ENCODE data around the gene ALS2. TPM values are rescaled to one million over a fixed set of nuclear protein-coding genes. Genes with fewer than 3 reads are reported as not detected.
A peak's percentile ranks its signal among the peaks of the same experiment; 100 is the strongest.

The ALS2 gene
- 24.4 TPM for total RNA-seq
- 7.1 TPM for polyA plus RNA-seq (ENCODE audit: insufficient read depth, low read depth, low replicate concordance)
- long read RNA-seq, donor 1, full-length matches to known transcripts: 2 of 2 reads
- long read RNA-seq, donor 1, partial matches to known transcripts: 0 of 2 reads
- long read RNA-seq, donor 1, other reads (novel, unspliced or antisense): 0 of 2 reads
- long read RNA-seq, donor 2, full-length matches to known transcripts: 3 of 3 reads
- long read RNA-seq, donor 2, partial matches to known transcripts: 0 of 3 reads
- long read RNA-seq, donor 2, other reads (novel, unspliced or antisense): 0 of 3 reads
- long read RNA-seq, donor 3, partial matches to known transcripts: 0 of 3 reads
- long read RNA-seq, donor 3, other reads (novel, unspliced or antisense): 0 of 3 reads
- long read RNA-seq, donor 4, partial matches to known transcripts: 0 of 3 reads
- long read RNA-seq, donor 4, other reads (novel, unspliced or antisense): 0 of 3 reads
- long read RNA-seq, donor 5: 0 reads
- long read RNA-seq, donor 6: 0 reads
- long read RNA-seq, donor 7, transcript ALS2-206 (4 exons, 2,677 nt): major isoform, 7 of 13 reads
- long read RNA-seq, donor 7, partial matches to known transcripts: 1 of 13 reads
- long read RNA-seq, donor 7, other reads (novel, unspliced or antisense): 5 of 13 reads
- long read RNA-seq, donor 8, partial matches to known transcripts: 0 of 4 reads
- long read RNA-seq, donor 8, other reads (novel, unspliced or antisense): 0 of 4 reads
- long read RNA-seq, donor 9, partial matches to known transcripts: 0 of 2 reads
- long read RNA-seq, donor 9, other reads (novel, unspliced or antisense): 0 of 2 reads
- long read RNA-seq, donor 10, partial matches to known transcripts: 0 of 3 reads
- long read RNA-seq, donor 10, other reads (novel, unspliced or antisense): 0 of 3 reads

- Histone ChIP-seq H3K36me3 (ENCODE audit: control insufficient read depth in 2 of 3, insufficient read depth in 3 of 3, low read length in 3 of 3) (no peaks in the 10 kb centered on the region), H3K27ac (ENCODE audit: low read depth in 2 of 2, low read length in 2 of 2) (peak within 1 kb of the TSS; percentile 77 to 86), H3K9me3 (ENCODE audit: control insufficient read depth in 2 of 3, insufficient read depth in 1 of 3, low read length in 3 of 3) (no peaks in the 10 kb centered on the region), H3K4me1 (ENCODE audit: control insufficient read depth in 2 of 3, insufficient read depth in 2 of 3, low read depth in 1 of 3, low read length in 3 of 3) (peaks cover 0 to 7% (median 3%) of the 10 kb centered on the region in 3 donors), H3K27me3 (ENCODE audit: control insufficient read depth, insufficient read depth, low read length) (no peaks in the 10 kb centered on the region), H3K9ac (ENCODE audit: low read length in 3 of 3) (peak within 1 kb of the TSS; percentile 74 to 90 (median 89)), H3K4me3 (ENCODE audit: low read length in 3 of 3) (peak within 1 kb of the TSS; percentile 80 to 99 (median 89))
- TF ChIP-seq, protein P1, sequence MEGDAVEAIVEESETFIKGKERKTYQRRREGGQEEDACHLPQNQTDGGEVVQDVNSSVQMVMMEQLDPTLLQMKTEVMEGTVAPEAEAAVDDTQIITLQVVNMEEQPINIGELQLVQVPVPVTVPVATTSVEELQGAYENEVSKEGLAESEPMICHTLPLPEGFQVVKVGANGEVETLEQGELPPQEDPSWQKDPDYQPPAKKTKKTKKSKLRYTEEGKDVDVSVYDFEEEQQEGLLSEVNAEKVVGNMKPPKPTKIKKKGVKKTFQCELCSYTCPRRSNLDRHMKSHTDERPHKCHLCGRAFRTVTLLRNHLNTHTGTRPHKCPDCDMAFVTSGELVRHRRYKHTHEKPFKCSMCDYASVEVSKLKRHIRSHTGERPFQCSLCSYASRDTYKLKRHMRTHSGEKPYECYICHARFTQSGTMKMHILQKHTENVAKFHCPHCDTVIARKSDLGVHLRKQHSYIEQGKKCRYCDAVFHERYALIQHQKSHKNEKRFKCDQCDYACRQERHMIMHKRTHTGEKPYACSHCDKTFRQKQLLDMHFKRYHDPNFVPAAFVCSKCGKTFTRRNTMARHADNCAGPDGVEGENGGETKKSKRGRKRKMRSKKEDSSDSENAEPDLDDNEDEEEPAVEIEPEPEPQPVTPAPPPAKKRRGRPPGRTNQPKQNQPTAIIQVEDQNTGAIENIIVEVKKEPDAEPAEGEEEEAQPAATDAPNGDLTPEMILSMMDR (IDR thresholded peaks at IDR 0.05; ENCODE audit: borderline replicate concordance, extremely low read depth, insufficient read depth): no peak
- peak; percentile 98 to 100 (median 99) for DNase-seq
- FAIRE-seq: peak; percentile 73
- intact Hi-C loops (cut with DNase I): no loop called here
Observed at GRCh38 chr2:201780674-201781493, at the start of gene ALS2. Gene ALS2, minus strand, starts transcription at chr2:201780933. Its CDS starts 12,048 bp downstream, at chr2:201768885.

DNA sequence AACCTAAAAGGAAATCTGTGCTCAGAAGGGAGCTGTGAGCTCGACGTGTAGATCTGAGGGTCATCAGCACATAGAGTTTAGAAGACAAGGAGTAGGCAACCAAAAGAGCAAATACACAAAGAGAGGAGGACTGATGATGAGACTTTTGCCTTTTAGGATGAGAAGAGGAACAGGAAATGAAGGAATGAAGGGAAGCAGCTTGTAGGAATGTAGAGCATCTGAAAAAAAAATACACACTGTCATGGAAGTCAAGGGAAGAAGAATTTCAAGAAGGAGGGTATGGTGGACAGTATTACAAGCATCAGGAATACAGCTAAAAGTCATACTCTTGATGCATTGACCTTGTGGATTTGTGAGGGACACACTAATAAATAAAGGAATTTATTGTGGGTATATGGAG, 47.5 kb upstream of the ALS2 start:
- Histone ChIP-seq H3K36me3 (ENCODE audit: control insufficient read depth in 2 of 3, insufficient read depth in 3 of 3, low read length in 3 of 3) (no peaks in the 10 kb centered on the region), H3K4me3 (ENCODE audit: low read length in 3 of 3) (no peak overlapping the region), H3K4me1 (ENCODE audit: control insufficient read depth in 2 of 3, insufficient read depth in 2 of 3, low read depth in 1 of 3, low read length in 3 of 3) (no peaks in the 10 kb centered on the region), H3K9ac (ENCODE audit: low read length in 3 of 3) (no peak overlapping the region), H3K27ac (ENCODE audit: low read depth in 2 of 2, low read length in 2 of 2) (no peak overlapping the region), H3K27me3 (ENCODE audit: control insufficient read depth, insufficient read depth, low read length) (no peaks in the 10 kb centered on the region), H3K9me3 (ENCODE audit: control insufficient read depth in 2 of 3, insufficient read depth in 1 of 3, low read length in 3 of 3) (no peaks in the 10 kb centered on the region)
- TF ChIP-seq, protein P1 (IDR thresholded peaks at IDR 0.05; ENCODE audit: borderline replicate concordance, extremely low read depth, insufficient read depth): no peak
- DNase-seq (no peak), FAIRE-seq (no peak)
- intact Hi-C loops (cut with DNase I): no loop called here

- no peaks in the 10 kb centered on the region for H3K36me3 ChIP-seq (ENCODE audit: control insufficient read depth in 2 of 3, insufficient read depth in 3 of 3, low read length in 3 of 3)
- no peak overlapping the region for H3K9ac ChIP-seq (ENCODE audit: low read length in 3 of 3)
- FAIRE-seq (no peak), DNase-seq (no peak)
- no peak overlapping the region for H3K4me3 ChIP-seq (ENCODE audit: low read length in 3 of 3)
- TF ChIP-seq, protein P1 (IDR thresholded peaks at IDR 0.05; ENCODE audit: borderline replicate concordance, extremely low read depth, insufficient read depth): no peak
- H3K27me3 ChIP-seq (ENCODE audit: control insufficient read depth, insufficient read depth, low read length): no peaks in the 10 kb centered on the region
- intact Hi-C loops (cut with DNase I): no loop called here
- no peaks in the 10 kb centered on the region for H3K4me1 ChIP-seq (ENCODE audit: control insufficient read depth in 2 of 3, insufficient read depth in 2 of 3, low read depth in 1 of 3, low read length in 3 of 3)
- no peak overlapping the region for H3K27ac ChIP-seq (ENCODE audit: low read depth in 2 of 2, low read length in 2 of 2)
- no peaks in the 10 kb centered on the region for H3K9me3 ChIP-seq (ENCODE audit: control insufficient read depth in 2 of 3, insufficient read depth in 1 of 3, low read length in 3 of 3)
Observed at GRCh38 chr2:201827621-201828020, 46.9 kb upstream of the ALS2 start.

All from kidney (tissue), 22 donors.